ENCODE measurements around the gene AKAP11. TPM values are rescaled to one million over a fixed set of nuclear protein-coding genes. Genes with fewer than 3 reads are reported as not detected.

Gene AKAP11
- total and polyA plus RNA-seq, 2 of the 13 experiments (the other 11 are each of a cell fraction or from before 2014, with no cell fraction given), result 7.2 to 9.8 TPM

GRCh38 chr13:42333613-42334328, 61.8 kb downstream of the AKAP11 start:
- in situ Hi-C loops (cut with HindIII; ENCODE audit: extremely low pct_ligation_motif_present, low pct_unique_long_range_greater_than_20kb), result no loop called here
- ChIA-PET POLR2A (no interaction called here), CTCF (ENCODE audit: low intra/inter-chr PET ratio, low total read pairs) (no interaction called here)
- no peaks in the 10 kb centered on the region for H3K4me1 ChIP-seq (ENCODE audit: insufficient read depth, low read length)
- H2AFZ ChIP-seq (ENCODE audit: low read length), result peak overlapping the region; percentile 11
- WGBS (ENCODE audit: low lambda C conversion rate), result 41% methylated on average over 4 of the region's 12 CpGs
- BruUV-seq (replicated peaks), result no TSS peak
- no peak for TF ChIP-seq ZBTB34 (CRISPR knock-in tag; IDR thresholded peaks at IDR 0.05)
- no peak for TF ChIP-seq E2F5 (CRISPR knock-in tag; conservative IDR thresholded peaks at IDR 0.05)
- TF ChIP-seq, protein P1, sequence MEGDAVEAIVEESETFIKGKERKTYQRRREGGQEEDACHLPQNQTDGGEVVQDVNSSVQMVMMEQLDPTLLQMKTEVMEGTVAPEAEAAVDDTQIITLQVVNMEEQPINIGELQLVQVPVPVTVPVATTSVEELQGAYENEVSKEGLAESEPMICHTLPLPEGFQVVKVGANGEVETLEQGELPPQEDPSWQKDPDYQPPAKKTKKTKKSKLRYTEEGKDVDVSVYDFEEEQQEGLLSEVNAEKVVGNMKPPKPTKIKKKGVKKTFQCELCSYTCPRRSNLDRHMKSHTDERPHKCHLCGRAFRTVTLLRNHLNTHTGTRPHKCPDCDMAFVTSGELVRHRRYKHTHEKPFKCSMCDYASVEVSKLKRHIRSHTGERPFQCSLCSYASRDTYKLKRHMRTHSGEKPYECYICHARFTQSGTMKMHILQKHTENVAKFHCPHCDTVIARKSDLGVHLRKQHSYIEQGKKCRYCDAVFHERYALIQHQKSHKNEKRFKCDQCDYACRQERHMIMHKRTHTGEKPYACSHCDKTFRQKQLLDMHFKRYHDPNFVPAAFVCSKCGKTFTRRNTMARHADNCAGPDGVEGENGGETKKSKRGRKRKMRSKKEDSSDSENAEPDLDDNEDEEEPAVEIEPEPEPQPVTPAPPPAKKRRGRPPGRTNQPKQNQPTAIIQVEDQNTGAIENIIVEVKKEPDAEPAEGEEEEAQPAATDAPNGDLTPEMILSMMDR (CRISPR knock-in tag; IDR thresholded peaks at IDR 0.05), result peak; percentile 57
- no peak for TF ChIP-seq ZNF580 (CRISPR knock-in tag; IDR thresholded peaks at IDR 0.05; ENCODE audit: borderline replicate concordance, low read depth)
- peak; percentile 51 for TF ChIP-seq STAG1 (CRISPR knock-in tag; IDR thresholded peaks at IDR 0.05)
- TF ChIP-seq, protein P2, sequence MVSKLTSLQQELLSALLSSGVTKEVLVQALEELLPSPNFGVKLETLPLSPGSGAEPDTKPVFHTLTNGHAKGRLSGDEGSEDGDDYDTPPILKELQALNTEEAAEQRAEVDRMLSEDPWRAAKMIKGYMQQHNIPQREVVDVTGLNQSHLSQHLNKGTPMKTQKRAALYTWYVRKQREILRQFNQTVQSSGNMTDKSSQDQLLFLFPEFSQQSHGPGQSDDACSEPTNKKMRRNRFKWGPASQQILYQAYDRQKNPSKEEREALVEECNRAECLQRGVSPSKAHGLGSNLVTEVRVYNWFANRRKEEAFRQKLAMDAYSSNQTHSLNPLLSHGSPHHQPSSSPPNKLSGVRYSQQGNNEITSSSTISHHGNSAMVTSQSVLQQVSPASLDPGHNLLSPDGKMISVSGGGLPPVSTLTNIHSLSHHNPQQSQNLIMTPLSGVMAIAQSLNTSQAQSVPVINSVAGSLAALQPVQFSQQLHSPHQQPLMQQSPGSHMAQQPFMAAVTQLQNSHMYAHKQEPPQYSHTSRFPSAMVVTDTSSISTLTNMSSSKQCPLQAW (CRISPR knock-in tag; IDR thresholded peaks at IDR 0.05), result no peak
- TF ChIP-seq BATF2 (CRISPR knock-in tag; IDR thresholded peaks at IDR 0.05), result no peak
- TF ChIP-seq CCAR2 (optimal IDR thresholded peaks at IDR 0.05; ENCODE audit: low read depth, low read length), result no peak
- no peak for TF ChIP-seq ZNF567 (CRISPR knock-in tag; IDR thresholded peaks at IDR 0.05; ENCODE audit: borderline replicate concordance)
- TF ChIP-seq SMC3 (IDR thresholded peaks at IDR 0.05; ENCODE audit: low read length), result peak; percentile 27; the same call in 1 of the 2 replicates
- no peaks in the 10 kb centered on the region for H4K20me1 ChIP-seq (ENCODE audit: insufficient read depth, low read length)
- no peak overlapping the region for H3K9ac ChIP-seq (ENCODE audit: insufficient read depth, low read depth, low read length)
- DNase-seq (ENCODE audit: low spot score) (peak; percentile 16), FAIRE-seq (peak; percentile 71), ATAC-seq (peak; percentile 97)
- peaks cover 1 to 2% of the 10 kb centered on the region in 2 experiments; a peak in 1 of 5 replicates for H3K27me3 ChIP-seq (ENCODE audit: control insufficient read depth in 1 of 2, insufficient read depth in 2 of 2, low read length in 2 of 2)
- H3K27ac ChIP-seq (ENCODE audit: extremely low read length, insufficient read depth, low read length), result no peak overlapping the region
- H3K4me2 ChIP-seq (ENCODE audit: low read depth, low read length), result peak overlapping the region; percentile 57
- H3K36me3 ChIP-seq (replicated peaks in 1 of 2; ENCODE audit: control insufficient read depth in 1 of 2, insufficient read depth in 2 of 2, low read length in 2 of 2), result no peaks in the 10 kb centered on the region
- H3K4me3 ChIP-seq (replicated peaks in 1 of 3; ENCODE audit: insufficient read depth in 1 of 3, low read depth in 2 of 3, low read length in 3 of 3), result peak overlapping the region in 1 of 3 experiments; percentile 6; a peak in 1 of 6 replicates
- no peaks in the 10 kb centered on the region for H3K9me3 ChIP-seq (ENCODE audit: low read length)
- intact Hi-C loops (cut with micrococcal nuclease; ENCODE audit: unreplicated experiment), result no loop called here
- H3K79me2 ChIP-seq (ENCODE audit: insufficient read depth, low read length), result no peaks in the 10 kb centered on the region
